ENCODE measurements around the gene ALDH3A1.
"Not testable (repeated sequence)": the region's sequence is repeated elsewhere in the genome, so short reads cannot be mapped to it uniquely, and the experiment has no call there.

Gene ALDH3A1

DNA sequence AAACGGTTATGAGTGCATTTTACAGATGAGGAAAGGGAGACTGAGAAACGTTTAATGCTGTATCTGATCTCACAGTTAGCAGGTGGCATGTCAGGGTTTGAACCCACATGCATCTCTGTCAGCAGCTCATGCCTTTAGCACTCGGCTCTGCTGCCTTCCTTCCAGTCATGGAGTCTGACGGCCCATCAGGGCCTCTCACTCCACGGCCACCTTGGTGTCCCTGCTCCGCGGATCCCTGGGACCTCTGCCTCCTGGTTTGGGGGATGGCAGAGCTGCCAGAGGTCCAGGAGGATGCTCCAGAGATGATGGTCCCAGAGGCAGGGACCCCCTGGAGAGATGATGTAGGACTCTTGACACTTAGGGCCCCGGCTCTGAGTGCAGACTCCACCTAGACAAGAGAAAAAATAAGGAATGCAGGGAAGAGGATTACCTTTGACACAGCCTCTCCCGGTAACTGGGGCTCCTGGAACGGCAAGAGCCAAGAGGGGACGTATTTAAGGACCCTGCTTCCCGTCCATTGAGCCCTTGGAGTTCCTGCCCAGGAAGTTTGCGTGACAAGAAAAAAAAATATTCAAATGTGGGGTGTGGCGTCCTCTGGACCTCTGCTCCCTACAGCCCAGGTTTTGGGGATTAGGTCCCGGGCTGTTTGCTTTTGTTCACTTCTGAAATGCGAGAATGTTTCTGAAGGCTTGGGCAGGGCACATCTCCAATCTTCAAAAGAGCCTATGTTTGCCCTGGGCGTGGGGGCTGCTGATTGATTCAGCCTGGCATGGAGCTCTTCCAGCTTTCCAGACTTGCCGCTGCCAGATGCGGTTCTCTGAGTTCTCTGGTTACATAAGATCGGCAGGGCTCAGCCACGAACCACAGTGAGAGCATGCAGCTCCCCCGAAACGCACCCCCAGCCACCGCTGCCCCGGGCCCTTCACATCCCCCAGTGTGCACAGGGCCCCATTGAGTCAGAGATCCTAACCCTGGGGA is at the start of gene ALDH3A1:
Gene ALDH3A1 (minus strand): TSS at position 470 of the 978 bp plus-strand sequence. CDS start 3,169 bp downstream, outside the sequence.
- DNase-seq (ENCODE audit: low read depth in 1 of 2, low spot score in 1 of 2) = no peak

DNA sequence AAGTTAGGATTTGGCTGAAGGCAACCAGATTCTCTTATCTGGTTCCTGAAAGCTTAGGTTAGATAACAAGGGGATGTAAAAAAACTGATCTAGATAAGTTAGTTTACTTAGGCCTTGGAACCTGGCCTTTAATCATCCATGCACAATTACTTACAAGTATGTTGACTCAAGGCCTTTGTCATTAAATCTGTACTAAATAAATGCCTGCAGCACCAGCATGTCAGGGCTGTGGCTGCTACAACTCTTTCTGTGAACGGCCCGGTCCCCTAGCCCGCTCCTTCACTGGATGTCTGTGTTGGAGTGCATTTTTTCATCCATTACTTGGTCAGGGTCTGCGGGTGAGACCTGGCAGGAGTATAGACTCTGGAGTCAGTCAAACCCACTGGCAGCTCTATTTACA is 48.4 kb upstream of the ALDH3A1 start:
- no peak for DNase-seq (ENCODE audit: low read depth in 1 of 2, low spot score in 1 of 2)

DNA sequence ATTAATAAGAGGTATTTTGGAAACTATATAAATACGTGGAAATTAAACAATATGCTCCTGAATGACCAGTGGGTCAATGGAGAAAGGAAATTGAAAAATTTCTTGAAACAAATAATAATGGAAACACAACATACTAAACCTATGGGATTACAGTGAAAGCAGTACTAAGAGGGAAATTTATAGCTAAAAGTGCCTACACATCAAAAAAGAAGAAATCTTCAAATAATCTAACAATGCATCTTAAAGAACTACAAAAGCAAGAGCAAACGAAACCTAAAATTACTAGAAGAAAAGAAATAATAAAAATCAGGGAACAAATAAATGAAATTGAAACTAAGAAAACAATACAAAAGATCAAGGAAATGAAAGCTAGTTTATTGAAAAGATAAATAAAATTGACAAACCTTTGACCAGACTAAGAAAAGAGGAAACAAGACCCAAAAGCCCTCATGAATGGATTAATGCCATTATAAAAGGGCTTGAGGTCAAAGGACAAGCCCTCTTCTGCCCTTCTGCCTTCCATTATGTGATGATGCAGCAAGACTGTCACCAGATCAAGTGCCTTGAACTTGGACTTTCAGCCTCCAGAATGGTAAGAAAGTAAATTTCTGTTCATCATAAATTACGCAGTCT is 43.9 kb upstream of the ALDH3A1 start:
- DNase-seq (ENCODE audit: low read depth in 1 of 2, low spot score in 1 of 2) = no peak

DNA sequence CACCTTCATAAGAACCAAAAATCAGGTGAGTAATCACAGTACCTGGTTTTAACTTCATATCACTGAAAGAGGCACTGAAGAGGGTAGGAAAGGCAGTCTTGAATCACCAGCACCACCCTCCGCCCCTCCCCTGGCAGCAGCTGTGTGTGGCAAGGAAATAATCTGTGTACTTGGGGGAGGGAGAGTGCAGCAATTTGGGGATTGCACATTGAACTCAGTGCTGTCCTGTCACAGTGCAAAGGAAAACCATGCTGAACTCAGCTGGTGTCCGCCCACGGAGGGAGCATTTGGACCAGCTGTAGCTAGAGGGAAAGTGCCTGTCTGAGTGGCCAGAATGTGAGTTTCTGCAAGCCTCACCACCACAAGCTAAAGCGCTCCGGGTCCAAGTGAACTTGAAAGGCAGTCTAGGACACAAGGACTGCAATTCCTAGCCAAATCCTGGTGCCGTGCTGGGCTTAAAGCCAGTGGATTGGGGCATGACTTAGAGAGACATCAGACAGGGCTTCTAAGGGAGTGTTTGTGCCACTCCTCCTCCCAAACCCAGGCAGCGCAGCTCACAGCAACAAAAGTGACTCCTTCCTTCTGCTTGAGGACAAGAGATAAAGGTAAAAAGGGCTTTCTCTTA is 39.7 kb upstream of the ALDH3A1 start:
- DNase-seq (ENCODE audit: low read depth in 1 of 2, low spot score in 1 of 2) = no peak

DNA sequence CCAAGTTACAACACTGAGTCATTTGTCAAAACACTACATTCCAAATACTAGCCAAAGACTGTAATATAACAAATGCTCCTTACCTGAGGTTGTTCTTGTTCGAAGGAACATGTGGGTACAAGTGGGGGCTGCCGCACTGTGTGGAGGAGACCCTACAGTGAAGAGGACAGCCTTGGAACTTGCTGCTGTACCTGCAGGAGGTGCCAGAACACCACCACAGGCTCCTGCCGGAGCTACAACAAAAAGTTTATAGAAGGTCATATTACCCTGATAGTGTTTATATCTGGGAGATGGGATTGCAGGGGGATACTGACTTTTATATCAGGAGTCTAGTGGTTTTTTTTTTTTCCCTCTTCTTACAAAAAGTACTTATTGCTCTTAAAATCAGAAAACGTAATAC is 37.8 kb upstream of the ALDH3A1 start:
- DNase-seq (ENCODE audit: low read depth in 1 of 2, low spot score in 1 of 2) = no peak

DNA sequence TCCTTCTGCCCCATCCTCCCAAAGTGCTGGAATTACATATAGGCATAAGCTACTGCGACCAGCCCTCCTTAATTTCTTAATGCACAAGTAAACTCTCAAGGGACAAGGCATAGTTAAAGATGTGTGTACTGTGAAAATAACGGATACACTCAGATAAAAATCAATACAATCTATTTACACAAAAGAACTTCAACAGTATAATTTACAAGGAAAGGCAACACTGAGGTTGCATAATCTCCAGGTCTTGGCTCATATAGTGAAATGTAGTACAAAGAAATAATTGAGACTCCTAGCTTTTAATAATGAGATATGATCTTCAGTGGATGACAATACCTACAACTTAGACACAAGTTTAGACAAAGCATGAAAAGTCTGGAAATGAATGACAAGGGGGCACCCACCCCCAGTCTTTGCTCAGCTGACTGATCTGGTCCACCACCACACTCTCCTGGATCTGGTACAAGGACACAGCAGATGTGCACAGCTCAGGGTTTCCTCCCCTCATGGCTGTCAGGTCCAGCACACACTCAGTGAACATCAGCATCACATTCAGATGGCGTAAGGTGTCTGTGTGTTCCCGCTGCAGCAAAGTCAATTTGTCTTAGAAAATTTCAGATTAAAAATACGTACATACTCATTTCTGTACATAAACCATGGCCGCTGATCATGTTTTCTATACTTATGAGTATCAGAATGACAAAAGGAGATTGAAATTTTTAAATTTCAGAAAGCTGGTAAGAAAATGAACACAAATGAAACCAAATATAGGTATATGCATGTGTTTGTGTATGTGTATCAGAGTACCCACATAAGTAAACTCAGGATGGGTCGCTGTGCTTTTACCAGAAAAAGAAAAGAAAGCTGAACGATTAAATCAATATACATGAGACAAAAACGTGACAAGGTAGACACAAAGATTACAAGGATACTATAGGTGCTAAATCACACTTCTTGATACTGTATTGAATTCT is 33.7 kb upstream of the ALDH3A1 start:
- DNase-seq (ENCODE audit: low read depth in 1 of 2, low spot score in 1 of 2) = no peak

DNA sequence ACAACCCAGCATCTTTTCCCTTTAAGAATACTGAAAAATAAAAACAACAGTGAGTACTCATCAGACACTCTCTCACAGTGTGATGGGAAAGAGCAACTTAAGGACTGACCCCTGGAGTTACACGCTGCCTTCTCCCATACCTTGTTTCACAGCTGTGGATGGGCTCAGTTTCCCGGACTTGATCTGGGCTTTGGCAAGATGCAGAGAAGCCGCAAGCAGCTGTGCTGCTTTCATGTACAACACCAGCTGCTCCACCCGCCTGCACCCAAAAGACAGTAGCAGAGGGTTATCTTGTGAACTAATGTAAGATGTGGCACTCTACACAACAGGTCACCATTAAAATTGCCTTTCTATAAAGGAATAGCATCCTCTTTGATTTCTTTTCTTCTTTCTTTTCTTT is 32.7 kb upstream of the ALDH3A1 start:
- no peak for DNase-seq (ENCODE audit: low read depth in 1 of 2, low spot score in 1 of 2)

DNA sequence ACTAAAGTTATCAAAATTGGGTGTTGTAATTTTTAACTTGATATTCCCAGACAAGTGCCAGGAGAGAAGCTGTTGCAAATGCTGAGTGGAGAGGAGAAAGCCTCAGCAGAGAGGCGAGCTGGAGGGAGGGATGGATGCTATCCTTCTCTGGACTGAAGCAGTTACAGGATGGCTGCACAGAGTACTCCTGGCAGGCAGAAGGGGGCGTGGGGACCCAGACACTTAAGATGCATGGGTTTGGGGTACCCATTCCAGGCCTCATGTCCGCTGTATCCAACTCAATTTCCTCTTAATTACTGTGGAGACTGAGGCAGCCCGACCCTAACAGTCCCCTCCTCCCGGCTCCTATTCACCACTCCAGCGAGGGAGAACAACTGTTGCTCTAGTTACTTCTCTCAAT is 25.4 kb upstream of the ALDH3A1 start:
- no peak for DNase-seq (ENCODE audit: low read depth in 1 of 2, low spot score in 1 of 2)

DNA sequence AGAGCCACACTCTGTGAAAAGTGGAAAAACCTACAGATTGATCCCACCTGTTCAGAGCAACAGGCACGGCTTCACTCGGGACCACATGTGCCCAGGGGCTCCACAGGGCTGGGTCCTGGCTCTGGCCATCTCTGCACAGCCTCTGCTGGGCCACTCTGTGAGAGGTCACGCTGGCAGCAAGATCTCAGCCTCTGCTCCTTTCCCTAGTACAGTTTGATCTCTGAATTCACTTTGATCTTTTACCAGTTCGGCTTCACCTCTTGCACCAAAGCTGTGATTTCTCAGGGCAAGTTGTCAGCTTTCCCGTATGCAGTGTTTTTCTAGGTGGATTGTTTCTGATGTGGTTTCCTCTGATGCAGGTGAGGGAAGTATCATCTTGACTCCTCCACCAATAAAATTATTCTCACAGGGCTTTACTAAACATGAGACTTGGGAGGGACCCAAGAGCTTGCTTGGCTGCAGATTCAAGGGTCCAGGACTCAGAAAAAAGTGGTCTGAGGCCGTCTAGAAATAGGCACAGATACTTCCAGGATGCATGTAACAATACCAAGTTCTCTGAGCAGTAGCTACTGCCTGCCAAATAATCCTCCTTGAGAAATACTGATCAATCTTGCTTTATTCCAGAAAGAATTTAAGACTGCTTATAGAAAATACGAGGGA is 24.0 kb upstream of the ALDH3A1 start:
- no peak for DNase-seq (ENCODE audit: low read depth in 1 of 2, low spot score in 1 of 2)

DNA sequence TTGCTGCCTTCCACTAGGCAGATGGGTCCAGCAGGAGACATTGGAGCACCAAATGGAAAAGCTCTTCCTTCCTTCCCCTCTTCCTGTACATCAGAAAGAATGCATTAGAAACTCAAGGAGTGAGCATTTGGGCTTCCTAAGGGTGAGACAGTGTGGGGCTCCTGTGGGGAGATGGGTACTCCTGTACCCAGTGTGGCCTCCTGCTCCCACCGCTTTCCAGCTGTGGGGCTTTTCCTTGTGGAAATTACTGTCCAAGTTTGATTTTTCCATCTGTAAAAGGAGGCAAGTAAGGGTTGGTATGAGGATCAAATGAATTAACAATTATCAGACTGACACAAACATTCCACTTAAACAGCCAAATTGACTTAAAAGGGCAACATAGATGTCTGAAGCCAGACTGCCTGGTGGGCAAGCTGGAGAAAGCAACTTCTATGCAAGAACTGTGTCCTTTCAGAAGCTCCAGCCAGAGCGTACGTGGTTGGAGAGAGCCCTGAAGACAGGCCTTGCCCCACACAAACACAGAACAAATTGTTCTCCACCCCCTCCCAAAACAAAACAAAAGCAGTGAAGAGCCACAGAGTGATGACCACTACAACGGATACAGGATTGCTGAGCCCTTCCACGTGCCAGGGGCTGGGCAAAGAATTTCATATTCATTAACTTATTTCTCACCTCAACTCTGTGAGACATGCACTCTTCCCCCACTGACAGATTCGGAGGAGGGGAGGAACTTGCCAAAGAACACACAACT is 23.1 kb upstream of the ALDH3A1 start:
- no peak for DNase-seq (ENCODE audit: low read depth in 1 of 2, low spot score in 1 of 2)

DNA sequence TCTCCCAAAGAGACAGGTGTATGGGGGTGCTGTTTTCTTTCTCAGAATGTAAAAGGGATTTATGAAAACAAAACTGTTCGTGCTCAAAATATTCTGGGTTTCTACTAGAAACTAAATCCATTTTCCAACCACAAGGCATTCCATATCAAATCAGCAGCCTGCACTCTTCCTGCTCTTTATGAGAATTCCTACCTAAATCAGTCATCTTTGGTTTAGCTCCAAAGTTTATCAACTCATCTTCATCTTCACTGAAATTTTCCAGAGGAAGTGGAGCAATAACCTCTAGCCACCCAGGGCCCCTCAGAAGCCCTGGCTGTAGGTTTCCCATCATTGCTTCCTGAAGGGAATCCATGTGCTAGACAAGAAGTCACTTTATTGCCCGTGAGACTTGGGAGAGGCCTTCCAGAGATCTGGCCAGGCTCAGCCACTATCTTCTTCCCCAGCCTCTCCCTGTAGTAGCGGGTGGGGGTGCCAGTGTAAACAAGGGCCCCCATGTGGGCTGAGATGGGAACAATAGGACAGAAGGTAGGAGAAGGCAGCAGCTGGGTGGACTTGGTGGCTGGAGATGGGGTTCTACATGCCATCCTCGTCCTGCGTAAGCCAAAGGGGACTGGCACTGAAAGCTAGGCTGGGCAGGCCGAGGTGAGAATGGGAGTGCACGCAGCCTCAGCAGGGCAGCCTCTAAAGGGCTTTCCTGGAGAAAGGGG is 22.0 kb upstream of the ALDH3A1 start:
- no peak for DNase-seq (ENCODE audit: low read depth in 1 of 2, low spot score in 1 of 2)

DNA sequence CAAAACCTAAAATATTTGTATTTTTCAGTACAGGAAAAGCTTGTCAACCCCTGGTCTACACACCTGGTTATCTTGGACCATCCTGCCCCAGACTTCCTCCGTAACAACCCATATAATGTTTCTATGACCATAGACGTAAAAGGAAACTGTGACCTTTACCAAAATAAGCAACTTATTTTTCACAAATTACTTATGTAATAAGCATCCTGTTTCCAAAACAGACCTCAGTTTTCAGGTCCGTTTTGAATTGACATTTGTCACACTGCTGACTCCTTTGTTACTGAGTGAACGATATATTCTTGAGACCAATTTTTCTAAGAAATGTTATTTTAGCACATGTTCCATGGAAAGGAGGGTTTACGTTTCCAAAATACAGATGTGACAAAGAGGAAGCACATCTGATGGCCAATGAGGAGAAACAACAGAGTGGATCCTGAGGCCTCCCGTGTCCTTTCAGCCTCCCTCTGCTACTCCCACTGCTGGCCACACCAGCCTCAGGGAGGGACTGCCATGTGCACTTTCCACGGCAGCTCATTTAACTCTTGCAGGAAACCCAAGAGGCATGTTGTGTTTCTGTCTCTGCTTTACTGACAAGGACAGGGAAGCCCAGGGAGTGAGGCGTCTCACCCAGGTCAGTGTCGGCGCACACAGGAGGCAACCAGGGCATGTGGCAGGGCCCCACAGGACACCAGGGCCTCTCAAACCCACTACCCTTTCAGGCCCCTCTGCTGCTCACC is 20.1 kb upstream of the ALDH3A1 start:
- DNase-seq (ENCODE audit: low read depth in 1 of 2, low spot score in 1 of 2) = no peak

DNA sequence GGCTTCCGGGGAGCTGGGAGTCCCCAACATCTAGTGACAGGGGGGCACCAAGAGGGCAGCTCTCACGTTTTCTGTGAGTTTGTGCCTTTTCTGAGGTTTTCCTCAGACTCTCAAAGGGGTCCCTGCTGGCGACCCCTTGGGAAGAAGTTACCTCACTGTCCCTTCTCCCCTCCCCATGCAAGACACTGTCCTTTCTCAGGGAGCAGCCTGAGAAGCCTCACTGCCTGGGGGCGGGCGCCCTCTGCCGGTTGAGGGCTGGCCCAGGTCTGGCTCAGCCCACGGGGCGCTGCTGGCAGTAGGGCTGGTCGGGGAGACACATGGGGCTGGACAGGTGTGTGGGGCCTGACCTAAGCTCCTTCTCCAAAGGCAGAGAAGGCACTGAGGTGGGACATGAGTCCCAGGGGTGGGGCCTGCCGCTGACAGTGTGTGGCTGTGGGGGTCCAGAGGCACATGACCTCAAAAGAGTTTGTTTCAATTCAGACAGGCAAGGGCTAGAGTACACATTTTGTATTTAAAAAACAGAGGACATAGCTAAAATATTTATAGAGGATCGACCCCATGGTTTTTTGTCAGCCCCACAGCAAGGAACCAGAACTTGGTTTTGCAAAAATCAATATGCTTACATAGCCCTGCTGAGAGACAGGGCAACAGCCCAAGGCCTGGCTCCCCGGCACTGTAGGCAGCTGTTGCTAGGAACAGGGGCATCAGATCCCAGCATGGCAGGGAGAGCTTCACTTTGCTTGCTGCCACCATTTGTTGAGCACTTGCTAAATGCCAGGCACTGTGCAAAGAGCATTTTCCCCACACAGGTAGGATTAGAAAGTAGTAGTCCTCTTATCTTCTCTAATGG is 18.5 kb upstream of the ALDH3A1 start:
- DNase-seq (ENCODE audit: low read depth in 1 of 2, low spot score in 1 of 2) = peak; percentile 68 to 77

DNA sequence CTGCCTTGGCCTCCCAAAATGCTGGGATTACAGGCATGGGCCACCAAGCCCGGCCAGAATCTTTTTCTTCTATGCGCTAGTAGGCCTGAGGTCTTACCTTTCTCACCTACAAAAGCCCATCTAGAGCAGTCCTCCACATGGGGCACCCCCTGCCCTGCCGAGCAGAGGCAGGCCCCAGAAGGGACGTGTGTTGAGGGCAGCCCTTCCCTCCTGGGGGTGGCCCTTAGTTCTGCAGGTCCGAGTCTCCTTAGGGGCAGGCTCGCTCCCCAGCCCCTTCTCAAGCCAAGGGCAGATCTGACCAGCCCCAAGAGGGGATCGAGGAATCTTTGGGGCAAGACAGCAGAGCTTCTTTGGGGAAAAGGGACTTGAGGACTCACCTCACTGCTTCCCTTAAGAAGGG is 17.9 kb upstream of the ALDH3A1 start:
- no peak for DNase-seq (ENCODE audit: low read depth in 1 of 2, low spot score in 1 of 2)

DNA sequence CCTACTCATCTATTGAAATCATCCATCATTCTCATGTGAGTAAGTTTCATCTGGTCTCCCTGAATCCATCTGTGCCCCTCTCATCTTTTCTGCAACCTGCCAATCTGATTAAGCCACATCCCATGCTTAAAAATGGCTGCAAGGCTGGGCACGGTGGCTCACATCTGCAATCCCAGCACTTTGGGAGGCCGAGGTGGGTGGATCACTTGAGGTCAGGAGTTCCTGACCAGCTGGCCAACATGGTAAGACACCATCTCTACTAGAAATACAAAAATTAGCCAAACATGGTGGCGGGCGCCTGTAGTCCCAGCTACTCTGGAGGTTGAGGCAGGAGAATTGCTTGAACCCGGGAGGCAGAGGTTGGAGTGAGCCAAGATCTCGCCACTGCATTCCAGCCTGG is 15.9 kb upstream of the ALDH3A1 start:
- DNase-seq (ENCODE audit: low read depth in 1 of 2, low spot score in 1 of 2) = not testable (repeated sequence)

DNA sequence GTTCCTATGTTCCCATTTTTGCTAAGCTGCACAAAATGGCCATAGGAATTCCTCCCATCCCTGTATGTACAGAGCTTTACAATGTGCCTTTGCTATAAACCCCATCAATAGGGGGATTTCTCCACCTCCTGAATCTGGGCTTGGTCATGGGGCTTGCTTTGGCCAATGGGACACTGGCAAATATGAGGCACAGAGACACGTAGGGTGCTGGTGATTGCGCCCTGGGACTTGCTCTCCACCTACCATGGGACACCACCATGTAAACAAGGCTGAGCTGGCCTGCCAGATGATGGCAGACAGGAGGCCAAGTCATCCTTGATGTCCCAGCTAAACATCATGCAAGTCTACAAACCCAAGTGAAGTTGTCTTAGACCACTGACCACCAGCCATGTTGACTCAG is 15.3 kb upstream of the ALDH3A1 start:
- no peak for DNase-seq (ENCODE audit: low read depth in 1 of 2, low spot score in 1 of 2)

DNA sequence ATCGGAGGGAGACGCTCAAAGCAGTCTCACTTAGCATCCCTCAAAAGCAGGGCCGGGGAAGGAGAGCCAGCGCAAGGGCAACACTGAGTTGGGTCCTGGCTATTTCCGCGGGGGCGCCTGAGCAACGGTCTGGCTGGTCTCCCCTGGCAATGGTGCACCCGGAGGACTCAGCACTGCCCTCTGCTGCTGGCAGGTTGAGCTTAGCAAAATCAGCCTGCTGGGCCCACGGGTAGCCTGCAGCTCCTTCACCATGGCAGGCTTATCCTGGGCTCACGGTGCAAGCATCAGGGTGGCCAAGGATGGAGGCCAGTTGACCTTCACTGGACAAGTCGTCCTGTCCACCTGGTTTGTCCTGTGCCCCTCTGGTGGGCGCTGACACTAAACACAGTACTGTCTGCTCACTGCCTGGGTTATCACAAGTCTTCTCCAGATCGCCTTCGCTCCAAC is 14.4 kb upstream of the ALDH3A1 start:
- peak; percentile 19 to 42 for DNase-seq (ENCODE audit: low read depth in 1 of 2, low spot score in 1 of 2)
